HAP-1 (cell line): ENCODE measurements around the gene LGR6.
"Not testable (repeated sequence)": the region's sequence is repeated elsewhere in the genome, so short reads cannot be mapped to it uniquely, and the experiment has no call there.

Experiments
- DNase-seq, 2 experiments: peaks; one replicate each; pipeline ENCODE4 v3.0.0-alpha.2; 2016 to 2020; ENCODE audit warnings: low spot score in 2 of 2
- H3K27me3 ChIP-seq: fragments of 250-450 bp; sonication (Bioruptor Pico); 2 replicates; pipeline ENCODE4 v1.5.1; 2020; ENCODE audit warnings: low read depth, mild to moderate bottlenecking, moderate library complexity
- H3K36me3 ChIP-seq: fragments of 250-450 bp; sonication (Bioruptor Pico); replicated peaks from 2 replicates; pipeline ENCODE4 v1.5.1; 2020; ENCODE audit warnings: mild to moderate bottlenecking
- H3K4me1 ChIP-seq: fragments of 250-450 bp; sonication (Bioruptor Pico); 2 replicates; pipeline ENCODE4 v1.5.1; 2020; ENCODE audit warnings: mild to moderate bottlenecking
- H3K4me3 ChIP-seq: fragments of 250-450 bp; sonication (Bioruptor Pico); 2 replicates; pipeline ENCODE4 v1.5.1; 2020; ENCODE audit warnings: mild to moderate bottlenecking, moderate library complexity
- H3K9me3 ChIP-seq: fragments of 250-450 bp; sonication (Bioruptor Pico); 2 replicates; pipeline ENCODE4 v1.5.1; 2020; ENCODE audit warnings: mild to moderate bottlenecking, moderate library complexity
- in situ Hi-C: fragments of 300-500 bp; cut with MboI; formaldehyde crosslinking; loops from 3 replicates; pipeline ENCODE4 v1.14.3; 2020; ENCODE audit warnings: low sequenced_read_pairs, inconsistent platforms, mixed read lengths

The LGR6 gene

DNA sequence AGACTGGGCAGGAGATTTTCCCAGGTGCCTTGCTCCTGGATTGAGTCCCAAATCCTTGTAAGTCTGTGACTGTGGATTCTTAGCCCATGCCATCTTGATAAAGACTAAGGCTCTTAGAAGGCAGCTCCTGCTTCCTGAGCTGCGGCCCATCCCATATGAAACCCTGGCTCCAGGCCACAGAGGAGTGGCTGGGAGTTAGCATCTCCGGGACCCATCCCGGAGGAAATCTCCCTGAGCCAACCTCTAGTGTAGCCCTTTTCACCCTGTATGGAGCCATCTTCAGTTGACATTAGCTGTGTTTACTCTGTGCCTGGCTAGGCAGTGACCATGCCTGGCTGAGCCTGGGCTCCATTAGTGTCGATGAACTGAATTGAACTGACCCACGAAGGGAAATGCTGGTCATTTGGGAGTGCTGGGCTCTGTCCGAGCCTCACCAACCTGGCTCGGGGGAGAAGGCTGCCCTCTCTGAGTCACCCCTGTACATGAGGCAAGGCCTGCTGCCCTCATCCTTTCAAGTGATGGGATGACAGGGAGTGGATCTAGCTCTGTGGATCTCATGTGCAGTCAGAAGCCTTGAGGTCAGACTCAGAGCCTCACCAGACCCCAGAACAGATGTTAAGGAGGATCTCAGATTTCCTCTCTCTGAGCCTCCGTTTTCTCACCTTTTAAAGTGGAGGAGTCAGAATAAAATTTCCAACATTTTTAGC is 37.5 kb downstream of the LGR6 start:
- no peak for DNase-seq
- H3K9me3 ChIP-seq = no peaks in the 10 kb centered on the region
- no peak overlapping the region for H3K4me3 ChIP-seq
- in situ Hi-C loops = no loop called here
- peaks cover 14% of the 10 kb centered on the region; the same call in 1 of the 2 replicates for H3K27me3 ChIP-seq
- H3K4me1 ChIP-seq = no peaks in the 10 kb centered on the region
- H3K36me3 ChIP-seq = no peaks in the 10 kb centered on the region

DNA sequence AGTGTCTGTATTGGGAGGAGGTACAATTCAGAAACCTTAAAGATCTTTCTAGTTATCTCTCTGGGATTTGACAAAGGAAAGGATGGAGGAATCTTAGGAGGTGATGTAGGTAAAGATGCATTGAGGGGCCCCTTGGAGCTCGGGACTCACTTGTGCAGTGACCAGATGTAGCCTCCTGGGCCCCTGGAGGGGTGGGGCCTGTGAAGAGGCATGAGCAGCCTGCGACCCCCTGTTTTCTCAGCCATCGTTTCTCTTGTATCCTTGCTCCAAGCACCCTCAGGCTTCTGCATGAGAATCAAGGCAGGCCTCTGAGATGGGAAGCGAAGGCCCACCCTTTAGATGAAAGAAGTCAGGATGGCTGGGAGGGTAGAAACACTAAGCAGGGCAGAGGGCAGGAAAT is 39.6 kb downstream of the LGR6 start:
- Histone ChIP-seq H3K27me3 (0 out of 2 replicates have a peak, but pooled peaks cover 4% of the 10 kb centered on the region), H3K4me1 (peaks cover 5% of the 10 kb centered on the region), H3K9me3 (no peaks in the 10 kb centered on the region), H3K36me3 (no peaks in the 10 kb centered on the region), H3K4me3 (no peak overlapping the region)
- DNase-seq = no peak
- in situ Hi-C loops = no loop called here

DNA sequence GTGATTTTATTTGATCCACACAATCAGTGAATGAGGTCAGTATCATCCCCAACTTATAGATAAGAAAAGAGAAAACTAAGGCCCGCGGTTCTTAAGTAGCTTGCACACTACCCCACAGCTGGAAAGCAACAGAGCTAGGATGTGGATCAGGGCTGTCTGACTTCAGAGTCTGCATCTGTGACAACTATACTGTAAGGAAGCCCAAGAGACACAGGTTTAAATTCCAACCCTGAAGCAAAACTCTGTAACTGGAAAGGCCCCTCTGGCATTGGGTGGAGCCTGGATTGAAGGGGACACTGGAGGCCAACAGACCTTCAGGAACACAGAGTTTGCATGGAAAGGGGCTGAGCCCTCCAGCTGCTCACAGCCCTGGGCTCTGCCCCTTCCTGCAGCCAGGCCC is 40.2 kb downstream of the LGR6 start:
- Histone ChIP-seq H3K4me1 (peaks cover 5% of the 10 kb centered on the region), H3K9me3 (no peaks in the 10 kb centered on the region), H3K4me3 (no peak overlapping the region), H3K36me3 (no peaks in the 10 kb centered on the region), H3K27me3 (0 out of 2 replicates have a peak, but pooled peaks cover 4% of the 10 kb centered on the region)
- in situ Hi-C loops = no loop called here
- no peak for DNase-seq

DNA sequence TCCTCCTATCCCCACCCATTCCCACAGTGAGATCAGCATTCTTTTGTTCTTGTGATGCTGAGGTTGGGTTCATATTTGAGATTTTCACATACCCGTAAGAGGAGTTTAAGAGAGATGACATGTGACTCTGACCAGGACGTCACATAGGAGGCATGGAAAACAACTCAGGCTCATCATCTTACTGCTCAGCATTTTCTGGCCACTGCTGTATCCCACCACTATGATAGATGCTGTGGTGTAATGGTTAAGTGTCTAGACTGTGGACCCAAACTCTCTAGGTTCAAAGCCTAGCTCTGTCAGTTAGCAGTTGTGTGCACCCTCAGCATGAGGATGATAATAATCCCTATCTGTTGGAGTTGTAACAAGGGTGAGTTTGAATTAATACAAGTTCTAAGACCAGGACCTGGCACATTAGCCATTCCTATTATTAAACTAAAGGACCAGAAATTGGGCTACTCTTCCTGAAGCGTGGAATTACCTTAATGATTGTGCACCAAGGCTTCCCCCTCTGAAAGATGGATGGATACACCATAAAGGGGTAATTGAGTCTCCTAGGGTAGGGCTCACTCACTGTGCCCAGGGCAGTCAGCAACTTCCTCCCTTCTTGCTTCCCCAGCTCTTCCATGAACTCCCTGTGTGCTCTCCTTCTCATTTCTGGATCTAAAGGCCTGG is 40.9 kb downstream of the LGR6 start:
- no peak for DNase-seq
- no peaks in the 10 kb centered on the region for H3K9me3 ChIP-seq
- no peak overlapping the region for H3K4me3 ChIP-seq
- no peaks in the 10 kb centered on the region for H3K36me3 ChIP-seq
- in situ Hi-C loops = no loop called here
- H3K4me1 ChIP-seq = peaks cover 5% of the 10 kb centered on the region
- H3K27me3 ChIP-seq = 0 out of 2 replicates have a peak, but pooled peaks cover 4% of the 10 kb centered on the region

DNA sequence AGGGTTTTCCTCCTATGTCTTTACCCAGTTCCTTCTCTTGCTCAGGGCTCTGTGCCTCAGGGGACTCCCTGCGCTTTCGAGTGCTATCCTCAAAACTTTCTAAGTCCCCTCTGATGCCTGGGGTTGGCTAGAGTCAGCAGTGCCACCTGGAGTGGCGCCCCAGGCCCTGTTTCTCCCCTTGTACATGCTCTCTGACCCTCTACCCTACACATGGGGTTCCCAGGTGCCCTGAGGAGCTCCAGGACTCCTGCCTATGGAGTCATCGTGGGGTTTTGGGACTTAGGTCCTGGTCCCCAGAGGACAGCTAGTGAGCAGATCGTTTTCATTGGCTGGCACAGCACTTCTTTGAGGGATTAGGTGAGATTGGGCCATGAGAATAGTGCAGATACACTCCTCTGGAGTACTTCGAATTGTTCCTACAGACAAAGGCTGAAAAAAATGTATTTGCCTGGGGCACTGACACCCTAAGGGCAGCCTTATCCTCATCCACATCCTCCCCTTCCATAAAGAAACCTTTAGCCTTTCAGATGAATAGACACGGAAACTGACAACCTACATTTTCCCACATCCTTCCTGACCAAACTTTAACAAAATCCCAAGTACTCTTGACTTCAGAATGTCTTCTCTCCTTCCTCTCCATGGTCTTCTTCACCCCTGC is 41.5 kb downstream of the LGR6 start:
- in situ Hi-C loops = no loop called here
- Histone ChIP-seq H3K4me1 (peaks cover 5% of the 10 kb centered on the region), H3K36me3 (no peaks in the 10 kb centered on the region), H3K27me3 (0 out of 2 replicates have a peak, but pooled peaks cover 4% of the 10 kb centered on the region), H3K4me3 (no peak overlapping the region), H3K9me3 (no peaks in the 10 kb centered on the region)
- no peak for DNase-seq

DNA sequence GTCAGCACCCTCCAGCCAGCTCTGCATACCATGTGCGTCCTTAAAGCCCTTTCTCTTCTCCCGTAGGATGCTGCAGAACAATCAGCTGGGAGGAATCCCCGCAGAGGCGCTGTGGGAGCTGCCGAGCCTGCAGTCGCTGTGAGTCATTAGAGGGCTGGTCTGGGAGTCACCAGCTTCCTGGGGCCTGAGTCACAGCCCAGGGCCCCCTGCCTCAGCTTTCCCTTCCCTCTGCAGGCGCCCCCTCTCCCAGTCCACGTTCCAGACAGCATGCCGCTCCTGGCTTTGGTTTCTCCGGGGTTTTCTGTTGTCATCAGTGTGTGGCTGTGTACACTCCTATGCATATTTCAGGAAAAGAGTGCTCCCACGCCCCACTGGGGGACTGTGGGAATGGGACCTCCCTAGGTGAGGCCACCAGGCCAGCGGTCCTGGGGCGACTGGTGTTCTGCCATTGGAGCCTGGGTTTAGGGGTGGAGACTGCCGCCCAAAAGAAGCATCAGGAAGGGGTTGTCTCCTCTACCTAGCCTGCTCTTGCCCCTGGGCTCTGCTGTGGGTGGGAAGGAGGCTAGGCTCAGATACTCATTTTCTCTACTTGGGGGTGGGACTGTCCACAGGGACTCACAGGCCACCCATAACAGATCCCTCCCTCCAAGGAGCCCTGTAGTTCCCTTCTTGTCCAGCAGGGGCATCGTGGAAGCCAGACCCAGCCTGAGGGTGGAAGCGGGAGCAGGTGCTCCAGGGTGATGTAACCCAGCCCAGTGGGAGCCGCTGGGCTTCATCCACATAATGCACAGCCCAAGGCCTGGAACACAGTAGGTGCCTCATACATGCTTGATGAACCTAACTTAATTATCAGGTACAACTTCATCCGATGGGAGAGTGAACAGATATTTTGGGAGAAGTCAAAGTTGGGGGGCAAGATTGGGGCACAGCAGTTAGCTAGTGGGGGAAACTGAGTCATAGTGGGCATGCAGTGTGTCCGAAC is 42.5 kb downstream of the LGR6 start:
- H3K27me3 ChIP-seq = 0 out of 2 replicates have a peak, but pooled peaks cover 4% of the 10 kb centered on the region
- H3K9me3 ChIP-seq = no peaks in the 10 kb centered on the region
- peaks cover 5% of the 10 kb centered on the region for H3K4me1 ChIP-seq
- peak; percentile 54 to 92 for DNase-seq
- in situ Hi-C loops = no loop called here
- no peak overlapping the region for H3K4me3 ChIP-seq
- no peaks in the 10 kb centered on the region for H3K36me3 ChIP-seq

DNA sequence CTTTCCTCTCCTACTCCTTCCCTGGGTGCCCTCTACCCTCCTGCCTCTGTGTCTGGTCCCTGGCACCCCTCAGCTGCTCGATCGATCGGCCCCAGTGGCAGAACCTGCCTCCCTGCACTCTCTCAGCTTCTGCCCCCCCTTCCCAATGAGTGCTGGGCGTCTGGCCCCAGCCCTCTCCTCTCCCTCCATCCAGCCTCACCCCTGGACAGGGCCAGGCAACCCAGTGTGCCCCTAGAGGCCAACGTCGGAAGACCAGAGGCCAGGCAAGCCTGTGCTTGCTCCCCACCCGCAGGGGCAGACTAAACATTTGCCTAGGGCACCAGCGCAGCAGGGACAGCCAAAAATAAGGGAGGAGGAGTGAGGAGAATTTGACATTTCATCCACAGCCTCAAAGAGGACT is 43.5 kb downstream of the LGR6 start:
- H3K4me1 ChIP-seq = peaks cover 5% of the 10 kb centered on the region
- DNase-seq = peak; percentile 25 to 82
- in situ Hi-C loops = no loop called here

DNA sequence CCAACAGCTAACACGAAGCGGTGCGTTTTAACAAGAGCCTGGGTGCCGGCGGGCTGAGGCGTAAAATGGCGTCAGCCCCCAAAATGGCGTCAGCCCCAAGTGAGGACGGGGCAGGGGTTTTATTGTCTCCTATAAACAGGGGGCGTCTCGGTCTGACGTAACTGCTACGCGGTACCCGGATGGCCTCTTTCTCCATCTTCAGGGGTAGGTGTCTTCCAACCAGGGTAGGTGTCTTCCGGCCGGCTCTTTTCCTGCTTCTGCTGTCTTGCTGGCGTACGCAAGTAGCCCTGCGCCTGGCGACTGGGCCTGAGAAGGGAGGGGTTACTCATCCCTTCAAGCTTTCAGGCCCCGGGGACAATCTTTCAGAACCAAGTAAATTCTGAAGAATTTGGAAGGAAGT is 45.3 kb downstream of the LGR6 start:
- Histone ChIP-seq H3K4me1 (peaks cover 5% of the 10 kb centered on the region), H3K27me3 (0 out of 2 replicates have a peak, but pooled peaks cover 4% of the 10 kb centered on the region), H3K4me3 (no peak overlapping the region), H3K36me3 (no peaks in the 10 kb centered on the region), H3K9me3 (no peaks in the 10 kb centered on the region)
- DNase-seq = no peak
- in situ Hi-C loops = no loop called here

More for the DNA sequence above, 43.5 kb downstream of the LGR6 start:
- Histone ChIP-seq H3K27me3 (0 out of 2 replicates have a peak, but pooled peaks cover 4% of the 10 kb centered on the region), H3K4me3 (no peak overlapping the region), H3K9me3 (no peaks in the 10 kb centered on the region), H3K36me3 (no peaks in the 10 kb centered on the region)

DNA sequence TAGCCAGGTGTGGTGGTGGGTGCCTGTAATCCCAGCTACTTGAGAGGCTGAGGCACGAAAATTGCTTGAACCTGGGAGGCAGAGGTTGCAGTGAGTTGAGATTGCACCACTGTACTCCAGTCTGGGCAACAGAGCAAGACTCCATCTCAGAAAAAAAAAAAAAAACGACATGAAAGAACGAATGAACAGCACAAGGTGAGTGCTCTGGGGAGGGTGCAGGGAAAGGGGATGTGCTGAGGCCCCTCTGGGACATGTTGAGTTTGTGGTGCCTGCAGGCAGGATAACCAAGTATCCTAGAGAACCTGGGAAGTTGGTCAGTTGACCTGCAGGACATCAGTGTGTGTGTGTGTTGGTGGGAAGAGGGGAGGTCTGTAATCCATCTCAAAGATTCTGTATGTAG is 46.6 kb downstream of the LGR6 start:
- H3K4me1 ChIP-seq, H3K36me3 ChIP-seq, H3K4me3 ChIP-seq, H3K9me3 ChIP-seq, in situ Hi-C loops, DNase-seq, H3K27me3 ChIP-seq: not testable (repeated sequence)

DNA sequence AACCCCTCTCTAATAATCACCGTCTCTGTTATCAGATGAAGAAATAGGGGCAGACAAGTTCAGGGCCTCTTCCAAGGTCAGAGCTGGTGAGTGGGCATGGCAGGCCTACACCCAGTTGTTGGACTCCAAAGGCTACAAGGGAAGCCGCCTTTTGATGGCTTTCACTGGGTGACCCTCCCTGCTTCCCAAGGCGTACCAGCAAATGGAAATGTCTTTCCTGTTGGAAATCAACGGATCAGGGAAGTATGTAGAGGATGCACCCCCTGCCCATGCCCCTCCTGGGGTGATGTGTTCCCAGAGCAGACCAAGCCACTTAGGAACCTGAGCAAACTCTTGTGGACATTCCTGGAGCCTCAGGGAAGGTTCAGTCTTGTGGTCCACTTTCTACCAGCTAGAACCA is 47.4 kb downstream of the LGR6 start:
- no peaks in the 10 kb centered on the region for H3K27me3 ChIP-seq
- DNase-seq = no peak
- no peak overlapping the region for H3K4me3 ChIP-seq
- in situ Hi-C loops = no loop called here
- H3K9me3 ChIP-seq = no peaks in the 10 kb centered on the region
- H3K36me3 ChIP-seq = no peaks in the 10 kb centered on the region
- peaks cover 5% of the 10 kb centered on the region for H3K4me1 ChIP-seq

DNA sequence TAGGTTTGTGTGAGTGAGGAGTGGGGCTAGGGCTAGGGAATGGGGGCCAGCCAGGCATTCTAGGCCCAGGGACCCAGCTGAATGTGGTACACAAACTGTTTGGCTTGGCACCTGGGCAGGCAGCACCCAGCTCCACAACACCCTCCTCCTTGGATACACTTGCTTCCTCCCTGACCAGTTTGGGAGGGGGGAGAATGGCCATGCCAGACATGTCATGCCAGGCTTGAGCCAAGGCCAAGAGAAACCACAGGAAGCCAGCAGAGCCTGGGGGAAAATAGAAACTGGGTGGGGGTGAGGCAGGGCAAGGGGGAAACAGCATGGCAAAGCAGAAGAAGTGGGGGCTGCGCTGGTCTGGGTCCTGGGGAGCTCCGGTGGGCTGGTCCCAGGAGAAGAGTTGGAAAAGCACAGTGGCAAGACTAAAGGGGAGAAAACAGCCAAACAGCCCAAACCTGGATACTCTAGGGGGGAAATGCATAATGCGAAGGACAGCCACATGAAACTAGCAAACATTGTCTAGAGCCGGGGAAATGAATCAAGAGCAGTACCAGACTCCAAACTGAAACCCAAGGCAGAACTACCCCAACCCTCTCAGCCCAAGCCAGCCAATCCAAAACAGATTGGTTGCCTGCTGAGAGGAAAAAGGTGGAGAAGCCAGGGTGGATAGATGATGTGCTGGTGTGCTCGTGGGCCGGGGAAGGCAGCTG is 47.9 kb downstream of the LGR6 start:
- H3K4me3 ChIP-seq = no peak overlapping the region
- no peaks in the 10 kb centered on the region for H3K27me3 ChIP-seq
- no peaks in the 10 kb centered on the region for H3K36me3 ChIP-seq
- peaks cover 4% of the 10 kb centered on the region for H3K4me1 ChIP-seq
- in situ Hi-C loops = no loop called here
- no peaks in the 10 kb centered on the region for H3K9me3 ChIP-seq
- DNase-seq = no peak

DNA sequence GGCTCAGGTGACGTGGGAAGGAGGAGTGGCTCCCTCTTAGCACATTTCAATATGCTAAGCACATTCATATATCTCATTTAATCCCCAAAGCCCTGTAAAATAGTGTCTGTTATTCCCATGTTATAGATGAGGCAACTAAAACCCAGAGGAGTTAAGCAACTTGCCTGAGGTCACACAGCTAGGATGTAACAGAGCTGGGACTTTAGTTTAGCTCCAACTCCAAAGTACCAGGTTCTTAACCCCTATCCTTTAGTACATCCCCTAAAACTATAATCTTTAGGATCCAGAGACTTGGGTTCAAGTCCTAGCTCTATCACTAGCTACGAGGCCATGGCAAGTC is 48.5 kb downstream of the LGR6 start:
- no peaks in the 10 kb centered on the region for H3K27me3 ChIP-seq
- no peaks in the 10 kb centered on the region for H3K36me3 ChIP-seq
- H3K4me1 ChIP-seq = no peaks in the 10 kb centered on the region
- no peak for DNase-seq
- H3K4me3 ChIP-seq = no peak overlapping the region
- in situ Hi-C loops = no loop called here
- H3K9me3 ChIP-seq = no peaks in the 10 kb centered on the region

DNA sequence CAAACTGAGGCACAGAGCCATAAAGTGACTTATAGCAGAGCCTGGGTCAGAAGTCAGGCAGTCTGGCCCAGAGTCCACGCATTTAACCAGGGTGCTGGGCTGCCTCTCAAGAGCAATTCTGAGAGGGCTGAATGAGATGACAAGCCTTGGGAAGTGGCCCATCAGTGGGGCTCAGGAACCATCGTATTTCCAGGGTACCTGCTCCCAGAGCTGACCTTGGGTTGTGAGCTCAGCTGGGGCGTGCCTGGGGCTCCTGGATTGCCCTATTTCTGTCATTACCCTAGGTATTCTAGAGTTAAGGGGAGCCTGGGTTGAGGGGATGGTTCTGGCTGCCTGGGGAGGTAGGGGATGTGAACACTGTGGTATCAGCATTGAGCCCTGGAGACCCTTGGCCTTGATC is 49.4 kb downstream of the LGR6 start:
- Histone ChIP-seq H3K4me3 (no peak overlapping the region), H3K9me3 (no peaks in the 10 kb centered on the region), H3K4me1 (no peaks in the 10 kb centered on the region), H3K36me3 (no peaks in the 10 kb centered on the region), H3K27me3 (no peaks in the 10 kb centered on the region)
- DNase-seq = no peak
- in situ Hi-C loops = no loop called here
